Measurements from ENCODE around the gene CCDC91.

The CCDC91 gene

DNA sequence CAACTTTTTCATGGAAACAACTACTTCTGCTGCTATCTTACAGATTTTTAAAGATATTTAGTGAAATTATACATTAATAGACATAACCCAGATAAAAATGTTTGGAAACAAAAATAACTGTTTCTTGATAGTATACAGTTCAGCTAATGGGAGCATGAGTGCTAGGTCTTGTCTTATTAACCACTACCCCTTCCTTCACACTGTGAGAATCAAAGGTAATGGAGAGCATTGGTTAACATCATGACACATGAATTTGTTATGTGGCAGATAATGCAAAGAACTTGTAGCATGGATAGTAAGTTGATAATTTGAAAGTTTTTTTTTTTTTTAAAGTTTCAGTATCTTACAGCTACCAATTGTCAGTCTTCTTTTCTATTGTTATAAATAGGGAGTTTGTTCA lies 44.2 kb downstream of the CCDC91 start:
- H3K27me3 ChIP-seq (ENCODE audit: low read depth, low read length) = no peaks in the 10 kb centered on the region
- H3K4me1 ChIP-seq (ENCODE audit: control insufficient read depth in 1 of 2, insufficient read depth in 2 of 2, low read length in 2 of 2) = peaks cover 0 to 4% of the 10 kb centered on the region in 2 donors
- H3K27ac ChIP-seq (ENCODE audit: low read length) = no peak overlapping the region
- no peaks in the 10 kb centered on the region for H3K36me3 ChIP-seq (ENCODE audit: control insufficient read depth in 1 of 2, insufficient read depth in 2 of 2, low read length in 2 of 2)
- no peak overlapping the region for H3K4me3 ChIP-seq (ENCODE audit: low read depth in 1 of 2, low read length in 2 of 2)
- no peaks in the 10 kb centered on the region for H3K9me3 ChIP-seq (ENCODE audit: control insufficient read depth in 1 of 2, low read length in 2 of 2)

DNA sequence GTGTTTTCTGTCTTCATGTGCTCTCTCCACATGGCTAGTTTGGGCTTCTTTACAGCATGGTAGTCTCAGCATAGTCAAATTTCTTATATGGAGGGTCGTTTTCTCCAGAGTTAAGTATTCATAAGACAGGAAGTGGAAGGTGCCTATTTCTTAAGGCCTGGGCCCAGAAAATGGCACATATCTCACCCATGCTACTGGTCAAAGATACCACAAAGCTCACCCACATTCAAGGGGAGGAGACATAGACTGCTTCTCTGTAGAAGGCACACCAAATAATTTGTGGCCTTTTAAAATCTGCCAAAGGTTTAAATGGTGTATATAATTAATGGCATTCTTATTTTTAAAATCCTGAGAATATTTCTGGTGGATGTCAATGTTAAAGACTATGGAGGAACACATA lies 44.8 kb downstream of the CCDC91 start:
- no peaks in the 10 kb centered on the region for H3K9me3 ChIP-seq (ENCODE audit: control insufficient read depth in 1 of 2, low read length in 2 of 2)
- peaks cover 0 to 4% of the 10 kb centered on the region in 2 donors for H3K4me1 ChIP-seq (ENCODE audit: control insufficient read depth in 1 of 2, insufficient read depth in 2 of 2, low read length in 2 of 2)
- H3K4me3 ChIP-seq (ENCODE audit: low read depth in 1 of 2, low read length in 2 of 2) = no peak overlapping the region
- H3K27ac ChIP-seq (ENCODE audit: low read length) = no peak overlapping the region
- no peaks in the 10 kb centered on the region for H3K27me3 ChIP-seq (ENCODE audit: low read depth, low read length)
- no peaks in the 10 kb centered on the region for H3K36me3 ChIP-seq (ENCODE audit: control insufficient read depth in 1 of 2, insufficient read depth in 2 of 2, low read length in 2 of 2)

DNA sequence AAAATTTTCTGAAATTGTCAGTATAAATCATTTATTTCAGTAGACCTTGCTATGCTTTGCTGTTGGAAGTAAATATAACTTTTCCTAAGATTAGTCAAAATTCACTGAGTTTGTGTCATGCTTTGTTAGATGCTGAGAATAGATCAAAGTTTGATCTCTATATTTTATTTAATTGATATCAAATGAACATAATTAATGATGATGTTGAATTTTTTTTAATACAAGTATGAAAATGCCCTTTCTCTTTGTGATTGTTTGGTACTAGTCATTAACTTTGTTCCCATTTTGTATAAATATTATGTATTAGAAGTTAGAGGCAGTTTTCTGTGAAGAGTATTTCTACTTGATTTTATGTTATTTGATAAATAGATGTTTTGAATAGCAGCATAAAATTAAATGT lies 45.7 kb downstream of the CCDC91 start:
- no peak overlapping the region for H3K4me3 ChIP-seq (ENCODE audit: low read depth in 1 of 2, low read length in 2 of 2)
- peaks cover 0 to 4% of the 10 kb centered on the region in 2 donors for H3K4me1 ChIP-seq (ENCODE audit: control insufficient read depth in 1 of 2, insufficient read depth in 2 of 2, low read length in 2 of 2)
- H3K27ac ChIP-seq (ENCODE audit: low read length) = no peak overlapping the region
- H3K9me3 ChIP-seq (ENCODE audit: control insufficient read depth in 1 of 2, low read length in 2 of 2) = no peaks in the 10 kb centered on the region
- no peaks in the 10 kb centered on the region for H3K36me3 ChIP-seq (ENCODE audit: control insufficient read depth in 1 of 2, insufficient read depth in 2 of 2, low read length in 2 of 2)
- H3K27me3 ChIP-seq (ENCODE audit: low read depth, low read length) = no peaks in the 10 kb centered on the region

DNA sequence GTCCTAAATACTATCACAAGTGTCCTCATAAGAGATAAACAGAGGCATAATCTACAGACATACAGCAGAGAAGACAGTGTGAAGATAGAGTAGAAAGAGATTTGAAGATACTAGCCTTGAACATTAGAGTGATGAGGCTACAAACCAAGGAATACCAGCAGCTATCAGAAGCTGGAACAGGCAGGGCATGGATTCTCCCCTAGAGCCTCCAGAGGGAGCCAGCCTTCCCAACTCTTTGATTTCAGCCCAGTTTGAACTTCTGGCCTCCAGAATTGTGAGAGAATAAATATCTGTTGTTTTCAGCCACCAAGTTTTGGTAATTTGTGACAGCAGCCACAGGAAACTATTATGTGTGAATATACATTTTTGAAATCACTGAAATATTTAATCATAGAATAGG lies 47.2 kb downstream of the CCDC91 start:
- Histone ChIP-seq H3K36me3 (ENCODE audit: control insufficient read depth in 1 of 2, insufficient read depth in 2 of 2, low read length in 2 of 2) (no peaks in the 10 kb centered on the region), H3K27me3 (ENCODE audit: low read depth, low read length) (no peaks in the 10 kb centered on the region), H3K4me1 (ENCODE audit: control insufficient read depth in 1 of 2, insufficient read depth in 2 of 2, low read length in 2 of 2) (no peaks in the 10 kb centered on the region), H3K4me3 (ENCODE audit: low read depth in 1 of 2, low read length in 2 of 2) (no peak overlapping the region), H3K9me3 (ENCODE audit: control insufficient read depth in 1 of 2, low read length in 2 of 2) (no peaks in the 10 kb centered on the region), H3K27ac (ENCODE audit: low read length) (no peak overlapping the region)

DNA sequence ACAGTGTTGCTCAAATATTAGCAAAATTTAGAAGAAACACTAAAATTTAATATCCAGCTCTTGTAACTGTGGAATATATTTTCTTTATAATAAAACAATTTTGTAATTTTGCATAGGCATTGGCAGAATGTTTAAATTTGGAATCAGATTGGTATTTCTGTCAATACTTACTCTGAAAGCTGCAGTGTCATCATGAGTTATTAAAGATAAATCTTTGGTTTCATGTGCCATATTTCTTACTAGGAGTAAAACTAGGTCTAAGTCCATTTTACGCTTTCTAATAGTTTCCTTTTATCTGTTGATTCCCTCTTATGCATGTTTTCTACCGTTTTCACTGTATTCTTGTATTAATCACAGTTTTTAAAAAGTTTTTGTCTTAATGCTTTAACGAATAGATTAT lies 49.7 kb downstream of the CCDC91 start:
- no peaks in the 10 kb centered on the region for H3K9me3 ChIP-seq (ENCODE audit: control insufficient read depth in 1 of 2, low read length in 2 of 2)
- H3K4me1 ChIP-seq (ENCODE audit: control insufficient read depth in 1 of 2, insufficient read depth in 2 of 2, low read length in 2 of 2) = no peaks in the 10 kb centered on the region
- no peak overlapping the region for H3K4me3 ChIP-seq (ENCODE audit: low read depth in 1 of 2, low read length in 2 of 2)
- no peaks in the 10 kb centered on the region for H3K27me3 ChIP-seq (ENCODE audit: low read depth, low read length)
- no peak overlapping the region for H3K27ac ChIP-seq (ENCODE audit: low read length)
- no peaks in the 10 kb centered on the region for H3K36me3 ChIP-seq (ENCODE audit: control insufficient read depth in 1 of 2, insufficient read depth in 2 of 2, low read length in 2 of 2)

DNA sequence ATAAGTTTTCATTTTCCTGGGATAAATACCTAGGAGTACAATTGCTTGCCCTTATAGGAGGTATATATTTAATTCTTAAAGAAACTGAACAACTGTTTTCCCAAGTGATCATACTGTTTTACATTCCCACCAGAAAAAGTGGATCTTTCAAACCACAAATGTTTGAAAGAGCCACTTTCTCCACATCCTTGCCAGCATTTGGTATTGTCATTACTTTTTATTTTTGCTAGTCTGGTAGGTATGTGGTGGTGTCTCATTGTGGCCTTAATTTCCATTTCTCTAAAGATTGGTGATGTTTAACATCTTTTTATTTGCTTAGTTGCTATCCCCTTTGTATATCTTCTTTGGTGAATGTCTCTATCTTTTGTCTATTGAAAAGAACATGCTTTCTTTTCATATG lies 50.6 kb downstream of the CCDC91 start:
- Histone ChIP-seq H3K27me3 (ENCODE audit: low read depth, low read length) (no peaks in the 10 kb centered on the region), H3K4me1 (ENCODE audit: control insufficient read depth in 1 of 2, insufficient read depth in 2 of 2, low read length in 2 of 2) (no peaks in the 10 kb centered on the region), H3K27ac (ENCODE audit: low read length) (no peak overlapping the region), H3K4me3 (ENCODE audit: low read depth in 1 of 2, low read length in 2 of 2) (no peak overlapping the region), H3K36me3 (ENCODE audit: control insufficient read depth in 1 of 2, insufficient read depth in 2 of 2, low read length in 2 of 2) (no peaks in the 10 kb centered on the region), H3K9me3 (ENCODE audit: control insufficient read depth in 1 of 2, low read length in 2 of 2) (no peaks in the 10 kb centered on the region)

DNA sequence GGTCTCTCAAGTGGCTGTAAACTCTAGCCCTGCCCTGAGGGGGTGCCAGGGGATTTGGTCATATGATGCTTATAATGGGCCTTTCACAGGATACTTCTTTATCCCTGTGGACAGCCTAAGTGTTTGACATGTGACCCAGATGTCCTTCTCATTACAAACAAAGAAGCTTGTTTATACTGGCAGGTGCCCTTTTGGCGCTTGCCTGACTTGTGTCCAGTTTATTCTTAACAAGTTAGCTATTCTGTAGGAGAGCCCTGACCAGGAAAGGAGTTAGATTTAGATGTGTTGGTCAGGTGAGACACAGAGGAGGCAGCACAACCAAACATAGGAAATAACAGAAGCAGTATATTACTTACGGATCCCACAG lies 51.9 kb downstream of the CCDC91 start:
- Histone ChIP-seq H3K27ac (ENCODE audit: low read length) (no peak overlapping the region), H3K27me3 (ENCODE audit: low read depth, low read length) (no peaks in the 10 kb centered on the region), H3K4me3 (ENCODE audit: low read depth in 1 of 2, low read length in 2 of 2) (no peak overlapping the region), H3K4me1 (ENCODE audit: control insufficient read depth in 1 of 2, insufficient read depth in 2 of 2, low read length in 2 of 2) (no peaks in the 10 kb centered on the region), H3K36me3 (ENCODE audit: control insufficient read depth in 1 of 2, insufficient read depth in 2 of 2, low read length in 2 of 2) (no peaks in the 10 kb centered on the region), H3K9me3 (ENCODE audit: control insufficient read depth in 1 of 2, low read length in 2 of 2) (no peaks in the 10 kb centered on the region)

DNA sequence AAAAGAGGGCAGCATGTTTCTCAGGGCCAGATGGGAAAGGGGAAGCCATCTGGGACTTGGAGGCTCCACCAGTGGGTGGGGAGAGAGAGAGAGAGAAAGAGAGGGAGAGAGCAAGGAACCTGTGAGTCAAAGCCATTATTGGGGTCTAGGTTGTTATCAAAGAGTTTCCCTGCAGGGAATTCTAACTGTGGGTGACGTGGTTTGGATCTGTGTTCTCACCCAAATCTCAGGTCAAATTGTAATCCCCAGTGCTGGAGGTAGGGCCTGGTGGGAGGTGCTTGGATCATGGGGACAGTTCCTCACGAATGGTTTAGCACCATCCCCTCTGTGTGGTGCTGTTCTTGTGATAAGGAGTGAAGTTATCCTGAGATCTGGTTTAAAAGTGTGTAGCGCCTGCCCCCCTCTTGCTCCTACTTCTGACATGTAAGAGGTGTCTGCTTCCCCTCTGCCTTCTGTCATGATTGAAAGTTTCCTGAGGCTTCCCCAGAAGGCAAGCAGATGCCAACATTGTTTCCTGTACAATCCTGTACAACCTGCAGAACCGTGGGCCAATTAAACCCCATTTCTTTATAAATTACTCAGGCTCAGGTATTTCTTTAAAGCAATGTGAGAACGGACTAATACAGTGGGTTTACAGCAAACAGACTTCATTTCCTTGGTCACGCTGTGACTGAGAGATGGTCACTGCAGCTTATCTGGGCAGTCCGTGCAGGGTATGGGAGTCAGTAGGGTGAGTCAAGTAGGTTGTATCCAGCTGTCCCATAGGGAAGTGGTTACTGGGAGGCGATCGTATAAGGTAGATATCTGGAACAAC lies 52.4 kb downstream of the CCDC91 start:
- Histone ChIP-seq H3K27ac (ENCODE audit: low read length) (no peak overlapping the region), H3K4me1 (ENCODE audit: control insufficient read depth in 1 of 2, insufficient read depth in 2 of 2, low read length in 2 of 2) (no peaks in the 10 kb centered on the region), H3K27me3 (ENCODE audit: low read depth, low read length) (no peaks in the 10 kb centered on the region), H3K9me3 (ENCODE audit: control insufficient read depth in 1 of 2, low read length in 2 of 2) (no peaks in the 10 kb centered on the region), H3K4me3 (ENCODE audit: low read depth in 1 of 2, low read length in 2 of 2) (no peak overlapping the region), H3K36me3 (ENCODE audit: control insufficient read depth in 1 of 2, insufficient read depth in 2 of 2, low read length in 2 of 2) (no peaks in the 10 kb centered on the region)

DNA sequence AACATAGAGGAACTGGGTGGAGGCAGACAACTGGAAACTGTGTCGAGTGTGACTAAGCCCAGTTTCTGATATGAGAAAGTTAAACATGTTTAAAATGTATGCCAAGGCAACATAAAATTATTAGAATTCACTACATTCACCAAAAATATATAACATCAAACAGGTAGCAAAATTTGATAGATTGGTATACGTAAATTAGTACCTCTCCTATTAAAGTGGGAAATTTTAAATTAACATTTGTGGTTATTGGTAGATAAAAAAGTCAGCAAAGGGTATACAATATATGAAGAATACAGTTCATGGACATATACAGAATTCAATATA lies 53.0 kb downstream of the CCDC91 start:
- Histone ChIP-seq H3K36me3 (ENCODE audit: control insufficient read depth in 1 of 2, insufficient read depth in 2 of 2, low read length in 2 of 2) (no peaks in the 10 kb centered on the region), H3K27ac (ENCODE audit: low read length) (no peak overlapping the region)

DNA sequence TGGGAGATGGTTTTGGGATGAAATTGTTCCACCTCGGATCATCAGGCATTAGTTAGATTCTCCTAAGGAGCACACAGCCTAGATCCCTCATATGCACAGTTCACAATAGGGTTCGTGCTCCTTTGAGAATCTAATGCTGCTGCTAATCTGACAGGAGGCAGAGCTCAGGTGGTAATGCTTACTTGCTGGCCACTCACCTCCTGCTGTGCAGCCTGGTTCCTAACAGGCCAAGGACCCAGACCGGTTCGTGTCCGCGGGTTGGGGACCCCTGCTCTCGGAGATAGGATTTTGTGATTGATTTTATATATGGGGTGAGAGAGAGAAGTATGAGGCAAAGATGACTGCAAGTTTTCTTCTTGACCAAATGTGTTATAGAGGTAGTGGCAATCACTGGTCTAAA lies 57.5 kb downstream of the CCDC91 start:
- Histone ChIP-seq H3K9me3 (ENCODE audit: control insufficient read depth in 1 of 2, low read length in 2 of 2) (no peaks in the 10 kb centered on the region), H3K27ac (ENCODE audit: low read length) (no peak overlapping the region), H3K4me1 (ENCODE audit: control insufficient read depth in 1 of 2, insufficient read depth in 2 of 2, low read length in 2 of 2) (no peaks in the 10 kb centered on the region), H3K27me3 (ENCODE audit: low read depth, low read length) (no peaks in the 10 kb centered on the region), H3K36me3 (ENCODE audit: control insufficient read depth in 1 of 2, insufficient read depth in 2 of 2, low read length in 2 of 2) (no peaks in the 10 kb centered on the region), H3K4me3 (ENCODE audit: low read depth in 1 of 2, low read length in 2 of 2) (no peak overlapping the region)

More for the DNA sequence above, 53.0 kb downstream of the CCDC91 start:
- H3K27me3 ChIP-seq (ENCODE audit: low read depth, low read length) = no peaks in the 10 kb centered on the region
- H3K4me3 ChIP-seq (ENCODE audit: low read depth in 1 of 2, low read length in 2 of 2) = no peak overlapping the region
- no peaks in the 10 kb centered on the region for H3K9me3 ChIP-seq (ENCODE audit: control insufficient read depth in 1 of 2, low read length in 2 of 2)
- no peaks in the 10 kb centered on the region for H3K4me1 ChIP-seq (ENCODE audit: control insufficient read depth in 1 of 2, insufficient read depth in 2 of 2, low read length in 2 of 2)

DNA sequence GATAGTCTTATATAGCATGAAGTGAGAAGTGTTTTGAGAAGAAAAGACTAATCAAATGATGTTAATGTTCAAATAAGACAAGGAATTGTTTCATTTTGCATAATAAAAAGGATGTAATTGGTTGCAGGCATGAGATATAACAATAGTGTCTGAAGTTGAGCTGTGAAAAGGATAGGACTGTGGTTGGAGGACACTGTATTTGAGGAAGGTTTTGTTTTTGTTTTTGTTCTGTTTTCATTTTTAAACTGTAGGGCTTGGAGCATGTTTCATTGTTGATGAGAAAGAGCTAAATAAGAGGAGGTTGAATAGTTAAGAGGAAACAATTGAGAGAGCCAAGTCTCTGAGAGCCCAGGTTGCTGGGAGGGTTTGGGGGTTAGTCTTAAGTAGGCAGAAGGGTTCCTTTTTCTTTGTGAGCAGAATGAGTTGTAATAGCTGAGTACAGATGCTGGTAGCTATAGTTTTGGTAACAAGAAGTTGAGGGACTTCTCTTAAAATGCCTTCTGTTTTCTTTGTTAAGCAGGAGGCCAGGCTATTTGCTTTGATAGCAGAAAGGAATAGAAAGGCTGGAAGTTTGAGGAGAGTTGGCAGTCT lies 58.4 kb downstream of the CCDC91 start:
- Histone ChIP-seq H3K36me3 (ENCODE audit: control insufficient read depth in 1 of 2, insufficient read depth in 2 of 2, low read length in 2 of 2) (no peaks in the 10 kb centered on the region), H3K4me1 (ENCODE audit: control insufficient read depth in 1 of 2, insufficient read depth in 2 of 2, low read length in 2 of 2) (no peaks in the 10 kb centered on the region), H3K27me3 (ENCODE audit: low read depth, low read length) (no peaks in the 10 kb centered on the region), H3K9me3 (ENCODE audit: control insufficient read depth in 1 of 2, low read length in 2 of 2) (no peaks in the 10 kb centered on the region), H3K27ac (ENCODE audit: low read length) (no peak overlapping the region), H3K4me3 (ENCODE audit: low read depth in 1 of 2, low read length in 2 of 2) (no peak overlapping the region)

DNA sequence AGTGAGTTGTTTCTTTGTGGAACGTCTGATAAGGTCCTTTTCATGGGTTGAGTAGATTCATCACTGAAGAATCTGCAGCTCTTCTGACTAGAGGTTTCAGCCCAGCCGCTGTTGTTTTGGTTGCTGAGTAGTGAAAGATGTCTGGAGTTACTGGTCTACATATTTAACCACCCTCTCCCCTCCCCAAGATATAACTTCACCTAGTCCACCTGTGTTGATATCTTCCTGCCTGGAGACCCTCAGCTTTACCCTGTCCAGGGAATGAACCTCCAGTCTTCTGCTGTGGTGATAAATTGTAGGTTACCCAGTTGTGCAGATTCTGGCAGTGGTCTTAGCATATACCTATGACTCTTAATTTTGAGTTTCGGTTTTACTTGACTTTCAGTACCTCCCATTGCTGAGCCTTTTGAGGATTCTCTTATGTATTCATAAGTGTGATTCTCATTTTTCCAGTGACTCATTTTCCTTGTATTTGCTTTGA lies 62.9 kb downstream of the CCDC91 start:
- Histone ChIP-seq H3K36me3 (ENCODE audit: control insufficient read depth in 1 of 2, insufficient read depth in 2 of 2, low read length in 2 of 2) (no peaks in the 10 kb centered on the region), H3K9me3 (ENCODE audit: control insufficient read depth in 1 of 2, low read length in 2 of 2) (no peaks in the 10 kb centered on the region), H3K27me3 (ENCODE audit: low read depth, low read length) (no peaks in the 10 kb centered on the region), H3K4me1 (ENCODE audit: control insufficient read depth in 1 of 2, insufficient read depth in 2 of 2, low read length in 2 of 2) (no peaks in the 10 kb centered on the region), H3K4me3 (ENCODE audit: low read depth in 1 of 2, low read length in 2 of 2) (no peak overlapping the region), H3K27ac (ENCODE audit: low read length) (no peak overlapping the region)
